Astrocyte (in vitro differentiated cells and primary cell): ENCODE data around the gene MAPKAPK2. TPM values are rescaled to one million over a fixed set of nuclear protein-coding genes. Genes with fewer than 3 reads are reported as not detected.

Experiments
- DNase-seq: peaks from one replicate; pipeline ENCODE4 v3.0.0-alpha.2; 2010; ENCODE audit warnings: low read depth
- FAIRE-seq: peaks from 2 replicates; lab custom pipeline; 2011; peaks lifted over from hg19 to GRCh38; lab: Jason Lieb, UNC
- H2AFZ ChIP-seq: 2 replicates; pipeline ENCODE4 v1.6.0; 2012; ENCODE audit warnings: low read depth, low read length, inconsistent platforms
- H3K27ac ChIP-seq: 2 replicates; pipeline ENCODE4 v1.5.1; 2011; ENCODE audit warnings: low read depth, low read length, inconsistent platforms
- H3K27me3 ChIP-seq: 2 replicates; pipeline ENCODE4 v1.6.0; 2011; ENCODE audit warnings: low read length, inconsistent platforms; ENCODE audit not compliant: insufficient read depth
- H3K36me3 ChIP-seq: 2 replicates; pipeline ENCODE4 v1.5.1; 2011; ENCODE audit warnings: low read length, inconsistent platforms; ENCODE audit not compliant: insufficient read depth
- H3K4me1 ChIP-seq: 2 replicates; pipeline ENCODE4 v1.5.1; 2011; ENCODE audit warnings: low read length, inconsistent platforms; ENCODE audit not compliant: insufficient read depth
- H3K4me2 ChIP-seq: 2 replicates; pipeline ENCODE4 v1.6.0; 2012; ENCODE audit warnings: low read length, inconsistent platforms
- H3K4me3 ChIP-seq: 2 replicates; pipeline ENCODE4 v1.5.1; 2011; ENCODE audit warnings: low read depth, mild to moderate bottlenecking, low read length, inconsistent platforms; ENCODE audit not compliant: insufficient read depth
- H3K79me2 ChIP-seq: 2 replicates; pipeline ENCODE4 v1.6.0; 2012; ENCODE audit warnings: mild to moderate bottlenecking, low read length, inconsistent platforms; ENCODE audit not compliant: insufficient read depth
- H3K9ac ChIP-seq: 2 replicates; pipeline ENCODE4 v1.6.0; 2012; ENCODE audit warnings: mild to moderate bottlenecking, low read length, inconsistent platforms
- H3K9me3 ChIP-seq: 2 replicates; pipeline ENCODE4 v1.5.1; 2012; ENCODE audit warnings: low read depth, mild to moderate bottlenecking, low read length, inconsistent platforms; ENCODE audit not compliant: insufficient read depth
- H4K20me1 ChIP-seq: 2 replicates; pipeline ENCODE4 v1.6.0; 2012; ENCODE audit warnings: low read length, inconsistent platforms; ENCODE audit not compliant: insufficient read depth
- H3K27ac Mint-ChIP-seq: one replicate; pipeline ENCODE4 v1.8.0; 2021; ENCODE audit warnings: mild to moderate bottlenecking, mixed read lengths; ENCODE audit not compliant: unreplicated experiment
- H3K27me3 Mint-ChIP-seq: one replicate; pipeline ENCODE4 v1.8.0; 2021; ENCODE audit warnings: low read depth, mixed read lengths; ENCODE audit not compliant: unreplicated experiment
- H3K36me3 Mint-ChIP-seq: one replicate; pipeline ENCODE4 v1.8.0; 2021; ENCODE audit warnings: low read depth, mixed read lengths; ENCODE audit not compliant: unreplicated experiment
- H3K4me1 Mint-ChIP-seq: one replicate; pipeline ENCODE4 v1.8.0; 2021; ENCODE audit warnings: low read depth, mixed read lengths; ENCODE audit not compliant: unreplicated experiment
- H3K4me3 Mint-ChIP-seq: one replicate; pipeline ENCODE4 v1.8.0; 2021; ENCODE audit warnings: mild to moderate bottlenecking, moderate library complexity, mixed read lengths; ENCODE audit not compliant: unreplicated experiment
- H3K9me3 Mint-ChIP-seq: one replicate; pipeline ENCODE4 v1.8.0; 2021; ENCODE audit warnings: mild to moderate bottlenecking, mixed read lengths; ENCODE audit not compliant: unreplicated experiment
- CTCF ChIP-seq: IDR thresholded peaks from 2 replicates; pipeline ENCODE4 v1.5.1; 2011; ENCODE audit warnings: low read depth, mild to moderate bottlenecking, inconsistent platforms, low read length, moderate library complexity; ENCODE audit not compliant: insufficient read depth
- EZH2 ChIP-seq: IDR thresholded peaks from 2 replicates; pipeline ENCODE4 v1.6.1; 2012; ENCODE audit warnings: mild to moderate bottlenecking, low read length, inconsistent platforms; ENCODE audit not compliant: insufficient read depth
- total RNA-seq: library from RNA; stranded (reverse); gene quantifications from 2 replicates; pipeline ENCODE4 v1.2.1, GENCODE V29; 2021

Gene MAPKAPK2
- total RNA-seq, 1 donor from 2014 or later = 108 TPM

GRCh38 chr1:206658981-206659273, 25.8 kb upstream of the MAPKAPK2 start:
- Histone ChIP-seq H3K36me3 (no peaks in the 10 kb centered on the region), H3K9me3 (no peaks in the 10 kb centered on the region), H4K20me1 (no peaks in the 10 kb centered on the region), H3K4me3 (no peak overlapping the region), H3K27me3 (peaks cover 18% of the 10 kb centered on the region), H3K79me2 (no peaks in the 10 kb centered on the region), H3K9ac (no peak overlapping the region), H3K4me2 (no peak overlapping the region), H3K27ac (no peak overlapping the region), H3K4me1 (peaks cover 4% of the 10 kb centered on the region), H2AFZ (no peak overlapping the region)
- no peak overlapping the region for H3K4me3 Mint-ChIP-seq
- FAIRE-seq (no peak), DNase-seq (no peak)
- H3K27me3 Mint-ChIP-seq = peaks cover 53% of the 10 kb centered on the region
- no peak for TF ChIP-seq EZH2
- no peak overlapping the region for H3K27ac Mint-ChIP-seq
- no peaks in the 10 kb centered on the region for H3K9me3 Mint-ChIP-seq
- peaks cover 5% of the 10 kb centered on the region for H3K36me3 Mint-ChIP-seq
- peaks cover 2% of the 10 kb centered on the region for H3K4me1 Mint-ChIP-seq

GRCh38 chr1:206660136-206660535, 24.6 kb upstream of the MAPKAPK2 start:
- Histone ChIP-seq H3K79me2 (no peaks in the 10 kb centered on the region), H3K36me3 (no peaks in the 10 kb centered on the region), H3K9me3 (no peaks in the 10 kb centered on the region), H3K4me2 (no peak overlapping the region), H3K27me3 (peaks cover 27% of the 10 kb centered on the region), H4K20me1 (no peaks in the 10 kb centered on the region), H3K9ac (no peak overlapping the region), H3K4me3 (no peak overlapping the region), H3K27ac (no peak overlapping the region), H2AFZ (no peak overlapping the region), H3K4me1 (peaks cover 6% of the 10 kb centered on the region)
- no peak for FAIRE-seq
- no peaks in the 10 kb centered on the region for H3K9me3 Mint-ChIP-seq
- no peak for DNase-seq
- peaks cover 62% of the 10 kb centered on the region for H3K27me3 Mint-ChIP-seq
- H3K36me3 Mint-ChIP-seq = peaks cover 5% of the 10 kb centered on the region
- TF ChIP-seq EZH2 (no peak), CTCF (no peak)
- H3K4me1 Mint-ChIP-seq = no peaks in the 10 kb centered on the region
- no peak overlapping the region for H3K4me3 Mint-ChIP-seq
- H3K27ac Mint-ChIP-seq = no peak overlapping the region

- H3K4me3 ChIP-seq = no peak overlapping the region
- TF ChIP-seq CTCF (no peak), EZH2 (no peak)
These were observed 23.4 kb upstream of the MAPKAPK2 start for GRCh38 chr1:206661161-206661820.

More at GRCh38 chr1:206661161-206661820, 23.4 kb upstream of the MAPKAPK2 start:
- no peaks in the 10 kb centered on the region for H3K79me2 ChIP-seq
- peaks cover 6% of the 10 kb centered on the region for H3K4me1 ChIP-seq
- Mint-ChIP-seq H3K4me1 (no peaks in the 10 kb centered on the region), H3K27ac (no peak overlapping the region), H3K36me3 (peaks cover 5% of the 10 kb centered on the region), H3K9me3 (no peaks in the 10 kb centered on the region), H3K4me3 (peak overlapping the region; percentile 37), H3K27me3 (peaks cover 73% of the 10 kb centered on the region)
- no peaks in the 10 kb centered on the region for H3K36me3 ChIP-seq
- DNase-seq (no peak), FAIRE-seq (no peak)
- no peak overlapping the region for H3K27ac ChIP-seq
- H2AFZ ChIP-seq = no peak overlapping the region
- H3K9ac ChIP-seq = no peak overlapping the region
- no peaks in the 10 kb centered on the region for H4K20me1 ChIP-seq
- H3K9me3 ChIP-seq = no peaks in the 10 kb centered on the region
- peaks cover 36% of the 10 kb centered on the region for H3K27me3 ChIP-seq
- no peak overlapping the region for H3K4me2 ChIP-seq
